ENCODE data around the gene HS3ST3B1.

Gene HS3ST3B1

GRCh38 chr17:14359163-14360020 is 58.5 kb downstream of the HS3ST3B1 start:
- no peak for TF ChIP-seq EZH2 (optimal IDR thresholded peaks at IDR 0.05; ENCODE audit: low read depth, low read length)
- no peak for TF ChIP-seq EZH2phosphoT487 (IDR thresholded peaks at IDR 0.05; ENCODE audit: low read length)
- TF ChIP-seq CTCF (IDR thresholded peaks at IDR 0.05; ENCODE audit: low read length): no peak
- H3K27me3 ChIP-seq (replicated peaks; ENCODE audit: insufficient read depth, low read length): no peaks in the 10 kb centered on the region
- H3K79me2 ChIP-seq (ENCODE audit: low read length): no peaks in the 10 kb centered on the region
- DNase-seq: no peak
- H3K9ac ChIP-seq (ENCODE audit: low read length): no peak overlapping the region
- no peaks in the 10 kb centered on the region for H4K20me1 ChIP-seq (ENCODE audit: insufficient read depth, low read length)
- no peaks in the 10 kb centered on the region for H3F3A ChIP-seq (ENCODE audit: insufficient read depth, low read length)
- H3K27ac ChIP-seq (ENCODE audit: low read length): no peak overlapping the region
- no peak overlapping the region for H3K4me3 ChIP-seq (ENCODE audit: low read length)
- no peaks in the 10 kb centered on the region for H3K36me3 ChIP-seq (replicated peaks; ENCODE audit: insufficient read depth, low read length)
- H3K4me1 ChIP-seq (ENCODE audit: low read length): no peaks in the 10 kb centered on the region
- no peak overlapping the region for H3K4me2 ChIP-seq (ENCODE audit: low read depth, low read length)
- H2AFZ ChIP-seq (ENCODE audit: low read length): no peak overlapping the region
- no peaks in the 10 kb centered on the region for H3K9me3 ChIP-seq (replicated peaks; ENCODE audit: insufficient read depth, low read length)
- no peaks in the 10 kb centered on the region for H3K9me2 ChIP-seq (replicated peaks; ENCODE audit: insufficient read depth, low read length)

- no peaks in the 10 kb centered on the region for H3K9me3 ChIP-seq (replicated peaks; ENCODE audit: insufficient read depth, low read length)
- no peaks in the 10 kb centered on the region for H3F3A ChIP-seq (ENCODE audit: insufficient read depth, low read length)
- H3K36me3 ChIP-seq (replicated peaks; ENCODE audit: insufficient read depth, low read length): no peaks in the 10 kb centered on the region
- H3K4me3 ChIP-seq (ENCODE audit: low read length): no peak overlapping the region
- H3K9me2 ChIP-seq (replicated peaks; ENCODE audit: insufficient read depth, low read length): no peaks in the 10 kb centered on the region
- H3K4me1 ChIP-seq (ENCODE audit: low read length): no peaks in the 10 kb centered on the region
- H3K27me3 ChIP-seq (replicated peaks; ENCODE audit: insufficient read depth, low read length): no peaks in the 10 kb centered on the region
- DNase-seq: no peak
- no peak overlapping the region for H3K9ac ChIP-seq (ENCODE audit: low read length)
- no peaks in the 10 kb centered on the region for H4K20me1 ChIP-seq (ENCODE audit: insufficient read depth, low read length)
- no peak overlapping the region for H3K27ac ChIP-seq (ENCODE audit: low read length)
- no peak overlapping the region for H2AFZ ChIP-seq (ENCODE audit: low read length)
- no peaks in the 10 kb centered on the region for H3K79me2 ChIP-seq (ENCODE audit: low read length)
- no peak for TF ChIP-seq EZH2phosphoT487 (IDR thresholded peaks at IDR 0.05; ENCODE audit: low read length)
- no peak for TF ChIP-seq EZH2 (optimal IDR thresholded peaks at IDR 0.05; ENCODE audit: low read depth, low read length)
- TF ChIP-seq CTCF (IDR thresholded peaks at IDR 0.05; ENCODE audit: low read length): no peak
- no peak overlapping the region for H3K4me2 ChIP-seq (ENCODE audit: low read depth, low read length)
Observed at GRCh38 chr17:14360856-14361255, 60.0 kb downstream of the HS3ST3B1 start.

GRCh38 chr17:14361470-14361869 is 60.6 kb downstream of the HS3ST3B1 start:
- H3K27ac ChIP-seq (ENCODE audit: low read length): no peak overlapping the region
- H3F3A ChIP-seq (ENCODE audit: insufficient read depth, low read length): no peaks in the 10 kb centered on the region
- H3K9me2 ChIP-seq (replicated peaks; ENCODE audit: insufficient read depth, low read length): no peaks in the 10 kb centered on the region
- DNase-seq: no peak
- no peaks in the 10 kb centered on the region for H3K36me3 ChIP-seq (replicated peaks; ENCODE audit: insufficient read depth, low read length)
- H3K9ac ChIP-seq (ENCODE audit: low read length): no peak overlapping the region
- no peaks in the 10 kb centered on the region for H4K20me1 ChIP-seq (ENCODE audit: insufficient read depth, low read length)
- H2AFZ ChIP-seq (ENCODE audit: low read length): no peak overlapping the region
- H3K79me2 ChIP-seq (ENCODE audit: low read length): no peaks in the 10 kb centered on the region
- TF ChIP-seq CTCF (IDR thresholded peaks at IDR 0.05; ENCODE audit: low read length): no peak
- TF ChIP-seq EZH2 (optimal IDR thresholded peaks at IDR 0.05; ENCODE audit: low read depth, low read length): no peak
- no peak for TF ChIP-seq EZH2phosphoT487 (IDR thresholded peaks at IDR 0.05; ENCODE audit: low read length)
- H3K4me3 ChIP-seq (ENCODE audit: low read length): no peak overlapping the region
- H3K4me1 ChIP-seq (ENCODE audit: low read length): no peaks in the 10 kb centered on the region
- H3K27me3 ChIP-seq (replicated peaks; ENCODE audit: insufficient read depth, low read length): no peaks in the 10 kb centered on the region
- H3K4me2 ChIP-seq (ENCODE audit: low read depth, low read length): no peak overlapping the region
- no peaks in the 10 kb centered on the region for H3K9me3 ChIP-seq (replicated peaks; ENCODE audit: insufficient read depth, low read length)
